Liver (tissue), 9 donors: Measurements from ENCODE around the gene ALDH3B2. TPM values are rescaled to one million over a fixed set of nuclear protein-coding genes. Genes with fewer than 3 reads are reported as not detected.

Experiments used
- DNase-seq: peaks from one replicate; pipeline ENCODE4 v3.0.0-alpha.2; 2017; ENCODE audit warnings: low spot score
- H3K27ac ChIP-seq, 2 donors: one replicate each; pipeline ENCODE4 v1.7.0; 2013; ENCODE audit warnings: inconsistent platforms in 2 of 2, low read length in 2 of 2, control low read depth in 1 of 2, low read depth in 1 of 2, mild to moderate bottlenecking in 1 of 2
- H3K27me3 ChIP-seq, 4 donors: one replicate each; pipeline versions ENCODE4 v1.6.1 to v1.7.0; 2013; ENCODE audit warnings: low read length in 3 of 4, inconsistent platforms in 1 of 4, mild to moderate bottlenecking in 1 of 4, moderate library complexity in 1 of 4; ENCODE audit not compliant: control insufficient read depth in 4 of 4, insufficient read depth in 4 of 4
- H3K36me3 ChIP-seq, 4 donors: one replicate each; pipeline versions ENCODE4 v1.6.1 to v1.7.0; 2013; ENCODE audit warnings: low read length in 3 of 4, mild to moderate bottlenecking in 3 of 4, low read depth in 1 of 4, moderate library complexity in 1 of 4; ENCODE audit not compliant: control insufficient read depth in 4 of 4, insufficient read depth in 3 of 4
- H3K4me1 ChIP-seq, 4 donors: one replicate each; pipeline versions ENCODE4 v1.6.1 to v1.7.0; 2013; ENCODE audit warnings: low read length in 3 of 4, mild to moderate bottlenecking in 3 of 4, moderate library complexity in 1 of 4; ENCODE audit not compliant: control insufficient read depth in 4 of 4, insufficient read depth in 4 of 4
- H3K4me3 ChIP-seq, 3 donors: one replicate each; pipeline versions ENCODE4 v1.6.1 to v1.7.0; 2013; ENCODE audit warnings: low read length in 3 of 3, control low read depth in 1 of 3, low read depth in 1 of 3, mild to moderate bottlenecking in 1 of 3
- H3K9ac ChIP-seq, 2 donors: one replicate each; pipeline ENCODE4 v1.7.0; 2013; ENCODE audit warnings: low read length in 2 of 2, mild to moderate bottlenecking in 2 of 2, moderate library complexity in 2 of 2, control low read depth in 1 of 2, low read depth in 1 of 2
- H3K9me3 ChIP-seq, 4 donors: one replicate each; pipeline versions ENCODE4 v1.6.1 to v1.7.0; 2013; ENCODE audit warnings: low read length in 3 of 4; ENCODE audit not compliant: control insufficient read depth in 4 of 4
- CTCF ChIP-seq: fragments of 150-350 bp; IDR thresholded peaks from 2 replicates; pipeline ENCODE4 v1.5.1; 2017; ENCODE audit warnings: improper control_type of control experiment, low read depth, low read length; ENCODE audit not compliant: missing input control
- EGR1 ChIP-seq, 2 donors: IDR thresholded peaks; 2 replicates each; pipeline ENCODE4 v1.6.1; 2016 to 2018; ENCODE audit warnings: antibody characterized with exemption in 2 of 2, low read depth in 2 of 2
- FOXA1 ChIP-seq: IDR thresholded peaks from 2 replicates; pipeline ENCODE4 v1.6.1; 2016; ENCODE audit warnings: antibody characterized with exemption
- FOXA2 ChIP-seq: IDR thresholded peaks from 2 replicates; pipeline ENCODE4 v1.6.1; 2016; ENCODE audit warnings: antibody characterized with exemption
- GABPA ChIP-seq, 2 donors: IDR thresholded peaks in 1 of 2; conservative IDR thresholded peaks in 1 of 2; 2 replicates each; pipeline ENCODE4 v1.6.1; 2016; ENCODE audit warnings: antibody characterized with exemption in 2 of 2, mild to moderate bottlenecking in 1 of 2, moderate library complexity in 1 of 2
- HNF4A ChIP-seq, 2 donors: conservative IDR thresholded peaks; 2 replicates each; pipeline ENCODE4 v1.6.1; 2016; ENCODE audit warnings: antibody characterized with exemption in 2 of 2, mild to moderate bottlenecking in 2 of 2
- HNF4G ChIP-seq: IDR thresholded peaks from 2 replicates; pipeline ENCODE4 v1.6.1; 2016; ENCODE audit warnings: antibody characterized with exemption
- JUND ChIP-seq, 2 donors: IDR thresholded peaks; 2 replicates each; pipeline ENCODE4 v1.6.1; 2016; ENCODE audit warnings: antibody characterized with exemption in 2 of 2
- NR2F2 ChIP-seq: IDR thresholded peaks from 2 replicates; pipeline ENCODE4 v1.6.1; 2016; ENCODE audit warnings: antibody characterized with exemption
- RAD21 ChIP-seq, 2 donors: IDR thresholded peaks; 2 replicates each; pipeline ENCODE4 v1.6.1; 2016; ENCODE audit warnings: antibody characterized with exemption in 2 of 2, mild to moderate bottlenecking in 2 of 2
- RXRA ChIP-seq, 2 donors: IDR thresholded peaks; 2 replicates each; pipeline ENCODE4 v1.6.1; 2017 to 2018; ENCODE audit warnings: antibody characterized with exemption in 2 of 2, mild to moderate bottlenecking in 1 of 2
- SP1 ChIP-seq: IDR thresholded peaks from 2 replicates; pipeline ENCODE4 v1.6.1; 2018; ENCODE audit warnings: antibody characterized with exemption, mild to moderate bottlenecking
- TAF1 ChIP-seq: conservative IDR thresholded peaks from 2 replicates; pipeline ENCODE4 v1.6.1; 2016; ENCODE audit warnings: antibody characterized with exemption, mild to moderate bottlenecking
- YY1 ChIP-seq: IDR thresholded peaks from 2 replicates; pipeline ENCODE4 v1.6.1; 2016; ENCODE audit warnings: antibody characterized with exemption, mild to moderate bottlenecking
- ZBTB33 ChIP-seq: IDR thresholded peaks from 2 replicates; pipeline ENCODE4 v1.6.1; 2016; ENCODE audit warnings: antibody characterized with exemption
- WGBS: extraction: QIAGEN DNeasy Blood & Tissue Kit; methylation state at CpG from one replicate; pipeline ENCODE4 v1.1.7; 2013; 5-methylcytosine and 5-hydroxymethylcytosine counted together
- polyA plus RNA-seq, 2 donors: library from polyadenylated mRNA; stranded (reverse) in 1 of 2; unstranded in 1 of 2; fragments of 200-250 nt in 1 of 2; fragments of >200 nt in 1 of 2; fragmentation: Nextera tagmentation in 1 of 2; extraction: Ambion mirVana in 1 of 2; gene quantifications; one replicate each; pipeline versions ENCODE4 v1.2.1 to v1.2.3, GENCODE V29; 2013 to 2015
- total RNA-seq, 2 donors: library from RNA; depleted of rRNA; stranded (reverse); fragments of >200 nt; gene quantifications; one replicate each; pipeline ENCODE4 v1.2.3, GENCODE V29; 2014
- TF ChIP-seq, protein P1 (sequence below): IDR thresholded peaks from 2 replicates; pipeline ENCODE4 v1.6.1; 2016; ENCODE audit warnings: antibody characterized with exemption
- TF ChIP-seq, protein P2 (sequence below): IDR thresholded peaks from 2 replicates; pipeline ENCODE4 v1.6.1; 2016; ENCODE audit warnings: antibody characterized with exemption
- TF ChIP-seq, protein P3 (sequence below): IDR thresholded peaks from 2 replicates; pipeline ENCODE4 v1.6.1; 2016; ENCODE audit warnings: antibody characterized with exemption, mild to moderate bottlenecking
- donor health status: healthy.
- donor health status: healthy.
- donor health status: healthy.
- donor health status: healthy.
- donor health status: healthy.

Gene ALDH3B2
- total and polyA plus RNA-seq, 4 donors, result not detected

- Histone ChIP-seq H3K9ac (no peak overlapping the region), H3K27me3 (no peaks in the 10 kb centered on the region), H3K4me3 (no peak overlapping the region), H3K4me1 (peaks cover 2 to 20% (median 11%) of the 10 kb centered on the region in 4 donors), H3K9me3 (no peaks in the 10 kb centered on the region), H3K36me3 (no peaks in the 10 kb centered on the region), H3K27ac (no peak overlapping the region)
- no peak for TF ChIP-seq JUND (IDR thresholded peaks at IDR 0.05)
- TF ChIP-seq HNF4G, result no peak
- TF ChIP-seq FOXA2, result no peak
- TF ChIP-seq, protein P1, sequence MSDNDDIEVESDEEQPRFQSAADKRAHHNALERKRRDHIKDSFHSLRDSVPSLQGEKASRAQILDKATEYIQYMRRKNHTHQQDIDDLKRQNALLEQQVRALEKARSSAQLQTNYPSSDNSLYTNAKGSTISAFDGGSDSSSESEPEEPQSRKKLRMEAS, result no peak
- no peak for TF ChIP-seq YY1
- TF ChIP-seq ZBTB33, result no peak
- TF ChIP-seq, protein P2, sequence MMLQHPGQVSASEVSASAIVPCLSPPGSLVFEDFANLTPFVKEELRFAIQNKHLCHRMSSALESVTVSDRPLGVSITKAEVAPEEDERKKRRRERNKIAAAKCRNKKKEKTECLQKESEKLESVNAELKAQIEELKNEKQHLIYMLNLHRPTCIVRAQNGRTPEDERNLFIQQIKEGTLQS, result no peak
- TF ChIP-seq HNF4A (conservative IDR thresholded peaks at IDR 0.05), result no peak
- TF ChIP-seq SP1, result no peak
- no peak for TF ChIP-seq NR2F2
- no peak for TF ChIP-seq TAF1
- no peak for TF ChIP-seq CTCF
- TF ChIP-seq, protein P3, sequence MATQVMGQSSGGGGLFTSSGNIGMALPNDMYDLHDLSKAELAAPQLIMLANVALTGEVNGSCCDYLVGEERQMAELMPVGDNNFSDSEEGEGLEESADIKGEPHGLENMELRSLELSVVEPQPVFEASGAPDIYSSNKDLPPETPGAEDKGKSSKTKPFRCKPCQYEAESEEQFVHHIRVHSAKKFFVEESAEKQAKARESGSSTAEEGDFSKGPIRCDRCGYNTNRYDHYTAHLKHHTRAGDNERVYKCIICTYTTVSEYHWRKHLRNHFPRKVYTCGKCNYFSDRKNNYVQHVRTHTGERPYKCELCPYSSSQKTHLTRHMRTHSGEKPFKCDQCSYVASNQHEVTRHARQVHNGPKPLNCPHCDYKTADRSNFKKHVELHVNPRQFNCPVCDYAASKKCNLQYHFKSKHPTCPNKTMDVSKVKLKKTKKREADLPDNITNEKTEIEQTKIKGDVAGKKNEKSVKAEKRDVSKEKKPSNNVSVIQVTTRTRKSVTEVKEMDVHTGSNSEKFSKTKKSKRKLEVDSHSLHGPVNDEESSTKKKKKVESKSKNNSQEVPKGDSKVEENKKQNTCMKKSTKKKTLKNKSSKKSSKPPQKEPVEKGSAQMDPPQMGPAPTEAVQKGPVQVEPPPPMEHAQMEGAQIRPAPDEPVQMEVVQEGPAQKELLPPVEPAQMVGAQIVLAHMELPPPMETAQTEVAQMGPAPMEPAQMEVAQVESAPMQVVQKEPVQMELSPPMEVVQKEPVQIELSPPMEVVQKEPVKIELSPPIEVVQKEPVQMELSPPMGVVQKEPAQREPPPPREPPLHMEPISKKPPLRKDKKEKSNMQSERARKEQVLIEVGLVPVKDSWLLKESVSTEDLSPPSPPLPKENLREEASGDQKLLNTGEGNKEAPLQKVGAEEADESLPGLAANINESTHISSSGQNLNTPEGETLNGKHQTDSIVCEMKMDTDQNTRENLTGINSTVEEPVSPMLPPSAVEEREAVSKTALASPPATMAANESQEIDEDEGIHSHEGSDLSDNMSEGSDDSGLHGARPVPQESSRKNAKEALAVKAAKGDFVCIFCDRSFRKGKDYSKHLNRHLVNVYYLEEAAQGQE, result no peak
- TF ChIP-seq FOXA1, result no peak
- no peak for TF ChIP-seq GABPA (IDR thresholded peaks at IDR 0.05 in 1 of 2, conservative IDR thresholded peaks at IDR 0.05 in 1 of 2)
- TF ChIP-seq EGR1 (IDR thresholded peaks at IDR 0.05; ENCODE audit: low read depth in 2 of 2), result no peak
- no peak for TF ChIP-seq RAD21 (IDR thresholded peaks at IDR 0.05)
- TF ChIP-seq RXRA (IDR thresholded peaks at IDR 0.05), result no peak
- no peak for DNase-seq
- 80% methylated on average over 12 of the region's 12 CpGs for WGBS
These were observed 25.4 kb downstream of the ALDH3B2 start for GRCh38 chr11:67648796-67649613.
